GM12874 (cell line): Measurements from ENCODE around the gene DLGAP1.

Experiments used
- CTCF ChIP-seq: IDR thresholded peaks from 2 replicates; pipeline ENCODE4 v1.5.1; 2011; ENCODE audit warnings: low read depth, mild to moderate bottlenecking, control low read depth, low read length, moderate library complexity; ENCODE audit not compliant: insufficient read depth

The DLGAP1 gene

GRCh38 chr18:3836483-3837335 lies 618.4 kb downstream of the DLGAP1 start:
- no peak for TF ChIP-seq CTCF

GRCh38 chr18:3832025-3832638 lies 623.0 kb downstream of the DLGAP1 start:
- no peak for TF ChIP-seq CTCF

- no peak for TF ChIP-seq CTCF
These were observed 624.5 kb downstream of the DLGAP1 start for GRCh38 chr18:3830604-3831003.

GRCh38 chr18:3827236-3827845 lies 627.8 kb downstream of the DLGAP1 start:
- no peak for TF ChIP-seq CTCF

GRCh38 chr18:3826021-3826420 lies 629.1 kb downstream of the DLGAP1 start:
- no peak for TF ChIP-seq CTCF

GRCh38 chr18:3824101-3824500 lies 631.0 kb downstream of the DLGAP1 start:
- no peak for TF ChIP-seq CTCF

- TF ChIP-seq CTCF: no peak
These were observed 632.0 kb downstream of the DLGAP1 start for GRCh38 chr18:3823073-3823472.
